Measurements from ENCODE around the gene DOCK10.

DNA sequence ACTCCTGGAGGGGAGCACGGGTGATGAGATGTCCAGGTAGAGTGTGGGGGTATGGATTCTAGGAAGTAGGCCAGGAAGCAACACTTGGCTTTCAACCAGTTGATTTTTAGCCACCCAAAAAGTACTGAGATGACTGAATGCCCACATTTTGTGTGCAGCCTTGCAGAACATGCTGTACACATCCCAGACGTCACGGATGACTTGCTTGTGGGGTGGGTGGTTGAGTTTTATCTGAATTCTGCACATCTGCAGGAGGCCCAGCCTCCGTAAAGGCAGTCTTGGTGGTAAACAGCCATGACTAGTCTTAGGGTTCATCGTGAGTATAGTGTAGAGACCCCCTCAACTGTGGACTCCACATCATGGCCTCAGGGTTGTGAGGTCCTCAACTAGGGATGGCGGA is 272.8 kb downstream of the DOCK10 start:
- TF ChIP-seq CTCF (IDR thresholded peaks at IDR 0.05) (no peak), POLR2A (IDR thresholded peaks at IDR 0.05) (no peak)
